ENCODE measurements around the gene CTBP2. TPM values are rescaled to one million over a fixed set of nuclear protein-coding genes. Genes with fewer than 3 reads are reported as not detected.

Gene CTBP2
- total RNA-seq, 1 experiment from 2014 or later: 125 TPM

DNA sequence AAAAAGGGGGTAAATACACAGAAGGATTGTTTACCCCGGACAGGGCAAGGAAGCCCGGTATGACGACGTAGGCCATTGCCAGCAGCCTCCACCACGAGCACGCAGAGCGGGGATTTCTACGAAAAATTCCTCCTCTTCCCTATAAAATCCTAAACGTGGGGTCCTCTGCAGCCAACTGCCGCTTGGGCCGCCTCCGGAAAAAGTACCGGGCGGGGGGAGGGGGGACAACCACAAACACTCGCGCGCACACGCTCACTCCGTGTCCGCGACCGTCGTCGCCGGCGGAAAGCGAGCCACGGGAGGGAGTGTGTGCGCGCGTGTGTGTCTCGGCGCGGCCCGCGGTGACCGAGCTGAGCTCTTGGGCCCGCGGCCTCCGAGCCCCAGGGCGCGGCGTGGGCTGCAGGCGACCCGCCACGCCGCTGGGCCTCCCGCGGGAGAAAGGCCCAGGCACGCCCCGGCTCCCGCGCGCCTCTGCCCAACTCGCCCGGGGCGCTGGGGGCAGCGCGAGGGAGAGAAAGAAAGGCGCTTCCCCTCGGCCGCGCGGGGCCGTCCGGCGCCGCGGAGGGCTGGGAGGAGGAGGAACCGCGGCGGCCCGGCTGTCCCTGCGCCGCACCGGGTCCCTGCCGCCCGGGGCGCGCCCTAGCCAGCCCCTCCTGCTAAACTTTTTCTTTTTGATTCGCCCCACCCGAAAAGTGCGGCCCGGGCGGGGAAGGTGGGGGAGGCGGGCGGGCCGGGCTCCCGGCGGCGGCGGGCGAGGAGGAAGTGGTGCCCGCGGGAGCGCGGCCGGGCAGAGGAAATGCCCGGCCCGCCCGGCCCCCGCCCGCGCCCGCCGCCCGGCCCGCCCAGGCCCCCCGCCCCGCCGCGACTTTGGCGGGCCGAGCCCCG lies 1.5 kb downstream of the CTBP2 start:
- no peak for DNase-seq (ENCODE audit: low read depth, low spot score)
- ChIA-PET CTCF (no interaction called here), POLR2A (interaction anchor here (0.7 kb wide), 1 partner anchor 30 kb away, joined by 5 read pairs; no protein-coding TSS in a partner anchor)
- H3K9me3 ChIP-seq (ENCODE audit: control insufficient read depth, insufficient read depth, low read depth, low read length): no peaks in the 10 kb centered on the region
- ATAC-seq: peak; percentile 31
- H3K27ac ChIP-seq (ENCODE audit: low read length): peak overlapping the region; percentile 97
- intact Hi-C loops (cut with micrococcal nuclease; ENCODE audit: unreplicated experiment) (loop anchor here (10.0 kb wide), 1 partner anchor 74 kb away; no protein-coding TSS in a partner anchor), in situ Hi-C loops (cut with HindIII; ENCODE audit: low pct_unique_long_range_greater_than_20kb, low sequenced_read_pairs) (no loop called here)
- peaks cover 46% of the 10 kb centered on the region for H3K4me1 ChIP-seq (ENCODE audit: control insufficient read depth, insufficient read depth, low read length)
- no TSS peak for BruUV-seq (replicated peaks)
- peak overlapping the region; percentile 83 to 85 for H3K4me3 ChIP-seq (ENCODE audit: low read depth in 2 of 2, low read length in 2 of 2)
- H3K36me3 ChIP-seq (ENCODE audit: control insufficient read depth, insufficient read depth, low read length): peaks cover 4% of the 10 kb centered on the region; the same call in 1 of the 2 replicates
- TF ChIP-seq POLR2AphosphoS5 (IDR thresholded peaks at IDR 0.05; ENCODE audit: low read depth, low read length): 0 out of 2 replicates have a peak, but pooled peaks have one; percentile 45
- TF ChIP-seq, protein P1, sequence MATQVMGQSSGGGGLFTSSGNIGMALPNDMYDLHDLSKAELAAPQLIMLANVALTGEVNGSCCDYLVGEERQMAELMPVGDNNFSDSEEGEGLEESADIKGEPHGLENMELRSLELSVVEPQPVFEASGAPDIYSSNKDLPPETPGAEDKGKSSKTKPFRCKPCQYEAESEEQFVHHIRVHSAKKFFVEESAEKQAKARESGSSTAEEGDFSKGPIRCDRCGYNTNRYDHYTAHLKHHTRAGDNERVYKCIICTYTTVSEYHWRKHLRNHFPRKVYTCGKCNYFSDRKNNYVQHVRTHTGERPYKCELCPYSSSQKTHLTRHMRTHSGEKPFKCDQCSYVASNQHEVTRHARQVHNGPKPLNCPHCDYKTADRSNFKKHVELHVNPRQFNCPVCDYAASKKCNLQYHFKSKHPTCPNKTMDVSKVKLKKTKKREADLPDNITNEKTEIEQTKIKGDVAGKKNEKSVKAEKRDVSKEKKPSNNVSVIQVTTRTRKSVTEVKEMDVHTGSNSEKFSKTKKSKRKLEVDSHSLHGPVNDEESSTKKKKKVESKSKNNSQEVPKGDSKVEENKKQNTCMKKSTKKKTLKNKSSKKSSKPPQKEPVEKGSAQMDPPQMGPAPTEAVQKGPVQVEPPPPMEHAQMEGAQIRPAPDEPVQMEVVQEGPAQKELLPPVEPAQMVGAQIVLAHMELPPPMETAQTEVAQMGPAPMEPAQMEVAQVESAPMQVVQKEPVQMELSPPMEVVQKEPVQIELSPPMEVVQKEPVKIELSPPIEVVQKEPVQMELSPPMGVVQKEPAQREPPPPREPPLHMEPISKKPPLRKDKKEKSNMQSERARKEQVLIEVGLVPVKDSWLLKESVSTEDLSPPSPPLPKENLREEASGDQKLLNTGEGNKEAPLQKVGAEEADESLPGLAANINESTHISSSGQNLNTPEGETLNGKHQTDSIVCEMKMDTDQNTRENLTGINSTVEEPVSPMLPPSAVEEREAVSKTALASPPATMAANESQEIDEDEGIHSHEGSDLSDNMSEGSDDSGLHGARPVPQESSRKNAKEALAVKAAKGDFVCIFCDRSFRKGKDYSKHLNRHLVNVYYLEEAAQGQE (IDR thresholded peaks at IDR 0.05; ENCODE audit: insufficient read depth in 1 of 2, low read depth in 2 of 2, low read length in 1 of 2): no peak
- H3K27me3 ChIP-seq (ENCODE audit: control insufficient read depth, insufficient read depth, low read length): no peaks in the 10 kb centered on the region

DNA sequence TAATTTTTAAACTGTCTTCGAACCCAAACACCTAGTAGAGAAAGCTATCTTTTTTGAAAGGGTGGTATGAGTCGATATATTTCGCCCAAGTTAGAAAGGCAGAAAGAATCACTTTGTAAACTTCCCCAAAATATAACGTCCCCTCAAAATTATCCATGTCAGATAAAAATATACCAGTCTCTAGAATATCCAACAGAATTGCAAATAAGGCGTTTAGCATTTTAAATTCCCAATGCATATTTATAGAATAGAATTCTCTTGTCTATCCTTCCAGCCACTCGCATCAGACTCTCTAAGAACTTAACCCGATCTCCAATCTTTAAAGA lies 2.1 kb downstream of the CTBP2 start:
- no peak for TF ChIP-seq SIN3A (IDR thresholded peaks at IDR 0.05; ENCODE audit: borderline replicate concordance, insufficient read depth, low read depth, low read length)
- TF ChIP-seq, protein P2, sequence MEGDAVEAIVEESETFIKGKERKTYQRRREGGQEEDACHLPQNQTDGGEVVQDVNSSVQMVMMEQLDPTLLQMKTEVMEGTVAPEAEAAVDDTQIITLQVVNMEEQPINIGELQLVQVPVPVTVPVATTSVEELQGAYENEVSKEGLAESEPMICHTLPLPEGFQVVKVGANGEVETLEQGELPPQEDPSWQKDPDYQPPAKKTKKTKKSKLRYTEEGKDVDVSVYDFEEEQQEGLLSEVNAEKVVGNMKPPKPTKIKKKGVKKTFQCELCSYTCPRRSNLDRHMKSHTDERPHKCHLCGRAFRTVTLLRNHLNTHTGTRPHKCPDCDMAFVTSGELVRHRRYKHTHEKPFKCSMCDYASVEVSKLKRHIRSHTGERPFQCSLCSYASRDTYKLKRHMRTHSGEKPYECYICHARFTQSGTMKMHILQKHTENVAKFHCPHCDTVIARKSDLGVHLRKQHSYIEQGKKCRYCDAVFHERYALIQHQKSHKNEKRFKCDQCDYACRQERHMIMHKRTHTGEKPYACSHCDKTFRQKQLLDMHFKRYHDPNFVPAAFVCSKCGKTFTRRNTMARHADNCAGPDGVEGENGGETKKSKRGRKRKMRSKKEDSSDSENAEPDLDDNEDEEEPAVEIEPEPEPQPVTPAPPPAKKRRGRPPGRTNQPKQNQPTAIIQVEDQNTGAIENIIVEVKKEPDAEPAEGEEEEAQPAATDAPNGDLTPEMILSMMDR (IDR thresholded peaks at IDR 0.05): no peak
- POLR2A ChIA-PET: interaction anchor here (0.6 to 1.2 kb wide), 3 partner anchors 29 to 196 kb away, joined by 4 to 11 read pairs (median 5); no protein-coding TSS in a partner anchor
- H3K36me3 ChIP-seq (ENCODE audit: control insufficient read depth, insufficient read depth, low read length): peaks cover 4% of the 10 kb centered on the region; the same call in 1 of the 2 replicates
- no peak for ATAC-seq
- H3K27ac ChIP-seq (ENCODE audit: low read length): peak overlapping the region; percentile 97
- no peaks in the 10 kb centered on the region for H3K27me3 ChIP-seq (ENCODE audit: control insufficient read depth, insufficient read depth, low read length)
- BruUV-seq (replicated peaks): no TSS peak
- in situ Hi-C loops (cut with HindIII; ENCODE audit: low pct_unique_long_range_greater_than_20kb, low sequenced_read_pairs) (no loop called here), intact Hi-C loops (cut with micrococcal nuclease; ENCODE audit: unreplicated experiment) (loop anchor here (10.0 kb wide), 1 partner anchor 73 kb away; no protein-coding TSS in a partner anchor)
- peak overlapping the region; percentile 83 to 85 for H3K4me3 ChIP-seq (ENCODE audit: low read depth in 2 of 2, low read length in 2 of 2)
- no peaks in the 10 kb centered on the region for H3K9me3 ChIP-seq (ENCODE audit: control insufficient read depth, insufficient read depth, low read depth, low read length)
- CTCF ChIA-PET: no interaction called here
- H3K4me1 ChIP-seq (ENCODE audit: control insufficient read depth, insufficient read depth, low read length): peaks cover 52% of the 10 kb centered on the region
- no peak for DNase-seq (ENCODE audit: low read depth, low spot score)

DNA sequence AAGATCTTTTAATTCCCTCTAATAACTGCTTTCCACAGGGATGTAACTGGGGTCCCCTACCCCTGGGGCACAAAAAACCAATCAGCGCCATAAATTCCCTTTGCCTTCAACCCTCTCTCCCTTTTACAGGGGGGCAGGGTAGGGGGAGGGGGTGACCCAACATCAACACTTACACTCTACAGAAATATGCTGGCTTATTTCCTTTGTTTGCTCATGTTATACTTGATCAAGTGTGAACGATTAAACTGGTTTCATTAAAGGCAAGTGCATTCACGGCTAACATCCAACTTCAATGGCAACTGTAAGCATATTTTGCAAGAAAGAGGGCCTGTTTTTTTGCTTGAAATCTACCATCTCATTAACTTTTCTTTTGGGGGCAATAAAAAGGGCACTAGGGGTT lies 2.9 kb downstream of the CTBP2 start:
- in situ Hi-C loops (cut with HindIII; ENCODE audit: low pct_unique_long_range_greater_than_20kb, low sequenced_read_pairs) (no loop called here), intact Hi-C loops (cut with micrococcal nuclease; ENCODE audit: unreplicated experiment) (loop anchor here (10.0 kb wide), 1 partner anchor 73 kb away; no protein-coding TSS in a partner anchor)
- 0 out of 2 replicates have a peak, but pooled peaks have one; percentile 44 for TF ChIP-seq SIN3A (IDR thresholded peaks at IDR 0.05; ENCODE audit: borderline replicate concordance, insufficient read depth, low read depth, low read length)
- TF ChIP-seq, protein P1 (IDR thresholded peaks at IDR 0.05; ENCODE audit: insufficient read depth in 1 of 2, low read depth in 2 of 2, low read length in 1 of 2): no peak
- H3K27me3 ChIP-seq (ENCODE audit: control insufficient read depth, insufficient read depth, low read length): no peaks in the 10 kb centered on the region
- ChIA-PET POLR2A (interaction anchor here (0.7 to 1.2 kb wide), 2 partner anchors 35 to 73 kb away, joined by 8 to 11 read pairs; no protein-coding TSS in a partner anchor), CTCF (interaction anchor here (0.6 kb wide), 1 partner anchor 40 kb away, joined by 6 read pairs; no protein-coding TSS in a partner anchor)
- ATAC-seq (no peak), DNase-seq (ENCODE audit: low read depth, low spot score) (no peak)
- no peaks in the 10 kb centered on the region for H3K9me3 ChIP-seq (ENCODE audit: control insufficient read depth, insufficient read depth, low read depth, low read length)
- H3K27ac ChIP-seq (ENCODE audit: low read length): peak overlapping the region; percentile 97
- peak overlapping the region; percentile 83 to 85 for H3K4me3 ChIP-seq (ENCODE audit: low read depth in 2 of 2, low read length in 2 of 2)
- peaks cover 5% of the 10 kb centered on the region for H3K36me3 ChIP-seq (ENCODE audit: control insufficient read depth, insufficient read depth, low read length)
- H3K4me1 ChIP-seq (ENCODE audit: control insufficient read depth, insufficient read depth, low read length): peaks cover 59% of the 10 kb centered on the region
- BruUV-seq (replicated peaks): no TSS peak

Measured in Panc1 (cell line).